MM.1S (cell line): ENCODE measurements around the gene IQCK.

Source experiments
- EZH2 ChIP-seq: fragments of 300-600 bp; sonication (generic); optimal IDR thresholded peaks from 2 replicates; pipeline ENCODE3; 2017; ENCODE audit warnings: low read depth, mild to moderate bottlenecking, antibody characterized with exemption, low read length, mixed read lengths
- TF ChIP-seq, protein P1 (sequence below): fragments of 300-600 bp; sonication (generic); IDR thresholded peaks from 2 replicates; pipeline ENCODE4 v1.5.1; 2016; ENCODE audit warnings: antibody characterized with exemption, low read length, mixed read lengths

DNA sequence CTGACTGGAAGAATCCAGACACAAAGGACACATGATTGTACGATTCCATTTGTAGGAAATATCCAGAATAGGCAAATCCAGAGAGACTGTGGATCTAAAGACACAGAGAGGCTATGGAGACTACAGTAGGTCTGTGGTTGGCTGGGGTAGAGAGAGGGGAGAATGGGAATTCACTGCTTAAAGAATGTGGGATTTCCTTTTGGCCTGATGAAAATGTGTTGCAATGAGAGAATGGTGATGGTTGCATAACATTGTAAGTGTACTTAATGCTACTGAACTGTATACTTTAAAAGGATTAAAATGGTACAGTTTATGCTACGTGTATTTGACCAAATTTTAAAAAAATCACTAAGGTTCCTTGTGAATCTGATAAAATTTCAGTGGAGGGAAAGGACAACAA lies 104.5 kb downstream of the IQCK start:
- TF ChIP-seq, protein P1, sequence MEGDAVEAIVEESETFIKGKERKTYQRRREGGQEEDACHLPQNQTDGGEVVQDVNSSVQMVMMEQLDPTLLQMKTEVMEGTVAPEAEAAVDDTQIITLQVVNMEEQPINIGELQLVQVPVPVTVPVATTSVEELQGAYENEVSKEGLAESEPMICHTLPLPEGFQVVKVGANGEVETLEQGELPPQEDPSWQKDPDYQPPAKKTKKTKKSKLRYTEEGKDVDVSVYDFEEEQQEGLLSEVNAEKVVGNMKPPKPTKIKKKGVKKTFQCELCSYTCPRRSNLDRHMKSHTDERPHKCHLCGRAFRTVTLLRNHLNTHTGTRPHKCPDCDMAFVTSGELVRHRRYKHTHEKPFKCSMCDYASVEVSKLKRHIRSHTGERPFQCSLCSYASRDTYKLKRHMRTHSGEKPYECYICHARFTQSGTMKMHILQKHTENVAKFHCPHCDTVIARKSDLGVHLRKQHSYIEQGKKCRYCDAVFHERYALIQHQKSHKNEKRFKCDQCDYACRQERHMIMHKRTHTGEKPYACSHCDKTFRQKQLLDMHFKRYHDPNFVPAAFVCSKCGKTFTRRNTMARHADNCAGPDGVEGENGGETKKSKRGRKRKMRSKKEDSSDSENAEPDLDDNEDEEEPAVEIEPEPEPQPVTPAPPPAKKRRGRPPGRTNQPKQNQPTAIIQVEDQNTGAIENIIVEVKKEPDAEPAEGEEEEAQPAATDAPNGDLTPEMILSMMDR, result no peak
- no peak for TF ChIP-seq EZH2
